DND-41 (cell line): ENCODE results near the gene ADK.

ENCODE experiments used
- CTCF ChIP-seq: IDR thresholded peaks from 2 replicates; pipeline ENCODE4 v1.5.1; 2012; ENCODE audit warnings: borderline replicate concordance, low read length, moderate library complexity, mild to moderate bottlenecking; ENCODE audit not compliant: poor library complexity, severe bottlenecking; ENCODE audit errors: extremely low read depth
- EZH2 ChIP-seq: IDR thresholded peaks from 3 replicates; pipeline ENCODE4 v1.6.1; 2012; ENCODE audit warnings: borderline replicate concordance, low read depth, mild to moderate bottlenecking, moderate library complexity, low read length, inconsistent platforms; ENCODE audit not compliant: severe bottlenecking

GRCh38 chr10:74641659-74642058 is 490.6 kb downstream of the ADK start:
- TF ChIP-seq EZH2 (no peak), CTCF (no peak)
